ENCODE measurements around the gene CCSER1.

Gene CCSER1

GRCh38 chr4:90127223-90127705 is at the start of gene CCSER1:
Gene CCSER1 (plus strand): TSS chr4:90127394.
- Histone ChIP-seq H3K9me3 (replicated peaks in 1 of 11) (peaks cover 12 to 22% (median 17%) of the 10 kb centered on the region in 11 experiments; a peak in 21 of 22 replicates), H3K4me2 (no peak within 1 kb of the TSS; a peak in 1 of 22 replicates), H3K36me3 (no peaks in the 10 kb centered on the region), H3K4me3 (no peak within 1 kb of the TSS), H3K9ac (no peak within 1 kb of the TSS), H4K20me1 (no peaks in the 10 kb centered on the region), H3K27me3 (no peaks in the 10 kb centered on the region), H3K4me1 (peaks cover 0 to 12% (median 8%) of the 10 kb centered on the region in 10 experiments; a peak in 11 of 20 replicates), H3K27ac (no peak within 1 kb of the TSS; a peak in 1 of 22 replicates)
- no peak for TF ChIP-seq Cebpa-rat (IDR thresholded peaks at IDR 0.05)

- TF ChIP-seq Cebpa-rat (IDR thresholded peaks at IDR 0.05), result no peak
- Histone ChIP-seq H3K27ac (peak overlapping the region in 4 of 11 experiments; percentile 56 to 74 (median 68); a peak in 7 of 22 replicates), H3K9ac (peak overlapping the region in 2 of 11 experiments; percentile 16 to 34; a peak in 1 of 22 replicates), H3K27me3 (0 out of 22 replicates have a peak, but pooled peaks cover 0 to 3% (median 0%) of the 10 kb centered on the region in 11 experiments), H3K4me2 (peak overlapping the region in 4 of 11 experiments; percentile 4 to 79 (median 73); a peak in 7 of 22 replicates), H3K9me3 (replicated peaks in 1 of 11) (no peaks in the 10 kb centered on the region), H3K4me1 (peaks cover 0 to 61% (median 0%) of the 10 kb centered on the region in 10 experiments; a peak in 8 of 20 replicates), H3K36me3 (no peaks in the 10 kb centered on the region), H4K20me1 (no peaks in the 10 kb centered on the region), H3K4me3 (no peak overlapping the region)
Observed at GRCh38 chr4:90078440-90078839, 48.8 kb upstream of the CCSER1 start.

DNA sequence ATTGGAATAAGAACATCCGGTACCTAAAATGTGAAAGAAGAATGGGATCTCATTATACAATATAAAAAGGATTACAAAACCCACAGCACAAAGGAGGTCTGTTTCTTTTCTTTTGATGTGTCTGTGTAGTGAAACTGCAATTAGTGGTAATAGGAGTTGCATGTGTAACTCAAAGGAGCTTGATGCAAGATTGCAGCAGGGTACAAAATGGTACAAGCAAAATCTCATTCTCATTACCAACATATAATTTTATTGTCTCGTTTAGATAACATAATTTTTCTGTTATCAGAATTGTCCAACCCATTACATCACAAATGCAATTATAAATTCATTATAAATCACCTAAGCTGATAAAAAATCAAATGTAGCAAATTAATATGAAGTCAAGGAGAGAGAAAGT is 47.1 kb upstream of the CCSER1 start:
- Histone ChIP-seq H3K27ac (no peak overlapping the region), H3K9ac (no peak overlapping the region), H3K9me3 (replicated peaks in 1 of 11) (no peaks in the 10 kb centered on the region), H3K4me3 (no peak overlapping the region), H3K4me2 (no peak overlapping the region), H3K27me3 (0 out of 22 replicates have a peak, but pooled peaks cover 0 to 3% (median 0%) of the 10 kb centered on the region in 11 experiments), H4K20me1 (no peaks in the 10 kb centered on the region), H3K36me3 (no peaks in the 10 kb centered on the region), H3K4me1 (peaks cover 0 to 56% (median 0%) of the 10 kb centered on the region in 10 experiments; a peak in 8 of 20 replicates)
- TF ChIP-seq Cebpa-rat (IDR thresholded peaks at IDR 0.05), result no peak

DNA sequence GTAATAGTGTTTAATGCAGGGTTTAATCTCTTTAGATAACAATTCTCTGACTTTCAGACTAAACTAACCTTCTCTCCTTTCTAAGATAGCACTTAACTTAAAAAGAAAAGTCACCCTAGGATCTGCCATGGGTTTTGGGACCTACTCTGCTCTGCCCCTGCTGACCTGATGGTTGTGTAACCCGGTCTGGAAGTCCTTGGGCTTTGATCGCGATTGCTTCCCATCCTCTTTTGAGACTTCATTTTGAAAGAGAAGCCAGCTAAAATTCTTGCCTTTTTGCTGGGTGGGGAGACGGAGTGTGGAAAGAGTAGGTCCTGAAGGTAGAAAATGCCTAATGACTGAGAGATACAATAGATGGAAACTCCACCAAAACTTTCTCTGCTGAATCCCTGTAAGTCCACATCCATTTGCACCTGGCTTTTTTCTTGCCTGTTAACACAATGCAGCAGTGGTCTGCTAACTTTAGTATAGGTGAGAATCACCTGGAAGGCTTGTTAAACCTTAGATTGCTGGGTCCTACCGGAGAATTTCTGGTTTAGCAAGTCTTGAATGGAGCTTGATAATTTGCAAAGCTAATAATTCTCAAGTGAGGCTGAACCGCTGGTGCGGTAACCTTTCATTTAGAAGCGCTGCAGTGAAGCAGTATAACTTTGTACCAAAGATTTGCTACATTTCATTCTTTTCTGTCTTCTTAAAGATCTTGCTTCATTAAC is 45.6 kb upstream of the CCSER1 start:
- Histone ChIP-seq H3K4me3 (no peak overlapping the region), H3K9me3 (replicated peaks in 1 of 11) (no peaks in the 10 kb centered on the region), H3K4me2 (no peak overlapping the region), H3K36me3 (no peaks in the 10 kb centered on the region), H3K27ac (no peak overlapping the region), H4K20me1 (no peaks in the 10 kb centered on the region), H3K27me3 (0 out of 22 replicates have a peak, but pooled peaks cover 0 to 3% (median 0%) of the 10 kb centered on the region in 11 experiments), H3K4me1 (peaks cover 0 to 43% (median 0%) of the 10 kb centered on the region in 10 experiments; a peak in 8 of 20 replicates), H3K9ac (no peak overlapping the region)
- TF ChIP-seq Cebpa-rat (IDR thresholded peaks at IDR 0.05), result no peak

DNA sequence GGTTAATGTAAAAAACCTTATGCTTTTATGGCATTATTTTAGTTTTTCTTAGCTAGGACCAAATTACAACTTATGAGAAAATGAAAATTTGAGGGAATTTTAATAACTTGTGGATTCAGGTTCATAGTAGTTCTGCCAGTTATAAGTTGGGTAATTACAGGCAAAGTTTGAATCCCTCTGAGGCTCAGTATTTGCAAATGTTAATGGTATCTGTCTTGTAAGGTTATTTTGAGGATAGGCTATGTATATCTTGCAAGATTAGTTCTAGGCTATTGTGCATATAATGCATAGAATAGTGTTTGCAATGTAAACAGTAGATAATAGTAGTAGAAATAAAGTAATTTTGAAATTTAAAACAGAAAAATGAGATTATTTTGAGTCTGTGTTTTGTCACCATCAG is 44.7 kb upstream of the CCSER1 start:
- Histone ChIP-seq H3K36me3 (no peaks in the 10 kb centered on the region), H4K20me1 (no peaks in the 10 kb centered on the region), H3K27me3 (0 out of 22 replicates have a peak, but pooled peaks cover 0 to 3% (median 0%) of the 10 kb centered on the region in 11 experiments), H3K4me3 (no peak overlapping the region), H3K9ac (no peak overlapping the region), H3K27ac (no peak overlapping the region), H3K4me1 (peaks cover 0 to 39% (median 0%) of the 10 kb centered on the region in 10 experiments; a peak in 8 of 20 replicates), H3K9me3 (replicated peaks in 1 of 11) (no peaks in the 10 kb centered on the region), H3K4me2 (no peak overlapping the region)
- TF ChIP-seq Cebpa-rat (IDR thresholded peaks at IDR 0.05), result no peak

DNA sequence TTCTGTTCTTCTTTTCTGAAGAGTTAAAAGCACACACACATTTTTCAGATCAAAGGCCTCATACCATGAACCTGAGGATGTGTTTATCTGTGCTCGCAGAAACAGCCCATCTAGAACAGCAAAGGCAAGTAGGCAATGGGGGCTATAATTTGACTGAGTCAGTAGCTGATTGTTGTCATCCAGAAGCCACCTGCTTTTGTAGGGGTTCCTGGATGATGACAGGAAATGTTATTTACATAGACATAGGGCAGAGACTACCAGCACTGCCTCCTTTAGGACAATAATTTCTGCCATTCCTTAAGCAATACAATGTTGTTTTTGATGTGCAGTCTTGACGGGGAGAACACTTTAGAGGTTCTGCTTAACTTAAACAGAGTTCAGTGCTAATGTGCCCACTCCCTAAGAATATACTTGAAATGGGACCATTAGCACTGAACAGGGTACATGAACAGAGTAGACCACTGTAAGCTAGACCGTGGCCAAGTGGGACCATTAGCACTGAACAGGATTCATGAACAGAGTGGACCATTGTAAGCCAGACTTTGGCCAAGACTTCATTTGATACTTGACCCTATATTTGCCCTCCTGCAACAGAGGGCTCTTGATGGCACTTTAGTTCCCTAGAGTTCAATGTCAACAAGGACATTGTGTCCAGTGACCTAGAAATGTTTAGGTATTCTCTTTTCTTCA is 42.8 kb upstream of the CCSER1 start:
- H3K36me3 ChIP-seq, result no peaks in the 10 kb centered on the region
- H3K9ac ChIP-seq, result no peak overlapping the region
- H3K27me3 ChIP-seq, result 0 out of 22 replicates have a peak, but pooled peaks cover 0 to 3% (median 0%) of the 10 kb centered on the region in 11 experiments
- TF ChIP-seq Cebpa-rat (IDR thresholded peaks at IDR 0.05), result no peak
- no peak overlapping the region for H3K4me3 ChIP-seq
- peak overlapping the region in 1 of 11 experiments; percentile 13; a peak in 1 of 22 replicates for H3K4me2 ChIP-seq
- no peaks in the 10 kb centered on the region for H4K20me1 ChIP-seq
- peaks cover 0 to 20% (median 0%) of the 10 kb centered on the region in 10 experiments; a peak in 6 of 20 replicates for H3K4me1 ChIP-seq
- H3K27ac ChIP-seq, result no peak overlapping the region
- H3K9me3 ChIP-seq (replicated peaks in 1 of 11), result peaks cover 0 to 3% (median 0%) of the 10 kb centered on the region in 11 experiments; a peak in 1 of 22 replicates

- 0 out of 22 replicates have a peak, but pooled peaks cover 0 to 3% (median 0%) of the 10 kb centered on the region in 11 experiments for H3K27me3 ChIP-seq
- 0 out of 20 replicates have a peak, but pooled peaks cover 0 to 17% (median 0%) of the 10 kb centered on the region in 10 experiments for H3K4me1 ChIP-seq
- peaks cover 0 to 3% (median 0%) of the 10 kb centered on the region in 11 experiments; a peak in 1 of 22 replicates for H3K9me3 ChIP-seq (replicated peaks in 1 of 11)
- TF ChIP-seq Cebpa-rat (IDR thresholded peaks at IDR 0.05), result no peak
- no peaks in the 10 kb centered on the region for H4K20me1 ChIP-seq
- no peak overlapping the region for H3K4me3 ChIP-seq
- H3K4me2 ChIP-seq, result 0 out of 22 replicates have a peak overlapping the region, but pooled peaks of 1 of the 11 experiments have one; percentile 13
- no peaks in the 10 kb centered on the region for H3K36me3 ChIP-seq
- no peak overlapping the region for H3K27ac ChIP-seq
- H3K9ac ChIP-seq, result no peak overlapping the region
Observed at GRCh38 chr4:90084967-90085295, 42.3 kb upstream of the CCSER1 start.

- Histone ChIP-seq H3K9me3 (replicated peaks in 1 of 11) (peaks cover 0 to 3% (median 0%) of the 10 kb centered on the region in 11 experiments; a peak in 1 of 22 replicates), H3K27ac (no peak overlapping the region), H3K9ac (no peak overlapping the region), H3K27me3 (no peaks in the 10 kb centered on the region), H3K4me3 (no peak overlapping the region), H3K36me3 (no peaks in the 10 kb centered on the region), H4K20me1 (no peaks in the 10 kb centered on the region), H3K4me2 (no peak overlapping the region), H3K4me1 (no peaks in the 10 kb centered on the region)
- TF ChIP-seq Cebpa-rat (IDR thresholded peaks at IDR 0.05), result no peak
Observed at GRCh38 chr4:90093526-90093925, 33.7 kb upstream of the CCSER1 start.

- TF ChIP-seq Cebpa-rat (IDR thresholded peaks at IDR 0.05), result no peak
- Histone ChIP-seq H3K4me2 (no peak overlapping the region), H4K20me1 (no peaks in the 10 kb centered on the region)
Observed at GRCh38 chr4:90095000-90095399, 32.2 kb upstream of the CCSER1 start.

More at GRCh38 chr4:90095000-90095399, 32.2 kb upstream of the CCSER1 start:
- Histone ChIP-seq H3K9ac (no peak overlapping the region), H3K36me3 (no peaks in the 10 kb centered on the region), H3K27ac (no peak overlapping the region), H3K9me3 (replicated peaks in 1 of 11) (0 out of 22 replicates have a peak, but pooled peaks cover 0 to 6% (median 0%) of the 10 kb centered on the region in 11 experiments), H3K4me1 (peaks cover 0 to 9% (median 2%) of the 10 kb centered on the region in 10 experiments; a peak in 8 of 20 replicates), H3K4me3 (no peak overlapping the region), H3K27me3 (no peaks in the 10 kb centered on the region)

Data from BLaER1 treated with 17β-estradiol and CSF1 and Interleukin-3, amounts not matched to agents 10 nM and 100 nM (cell line).